Endothelial cell of umbilical vein (primary cell): ENCODE data around the gene CAMK2G. TPM values are rescaled to one million over a fixed set of nuclear protein-coding genes. Genes with fewer than 3 reads are reported as not detected.

Experiments
- BruUV-seq: library from RNA; stranded (reverse); fragments of 400-500 nt; replicated peaks from 2 replicates; lab custom pipeline; 2021; lab: Mats Ljungman, UMichigan
- CTCF ChIA-PET: fragments of 300-600, 350-600 bp; sonication (Branson Sonifier 250); formaldehyde crosslinking; loops from one replicate; lab custom pipeline; 2021; ENCODE audit warnings: antibody characterized with exemption, inconsistent platforms; lab: Charles Lee
- POLR2A ChIA-PET: fragments of 300-600, 350-600 bp; sonication (Branson Sonifier 250); formaldehyde crosslinking; loops from one replicate; lab custom pipeline; 2021; ENCODE audit warnings: antibody characterized with exemption, inconsistent platforms; lab: Charles Lee
- DNase-seq: peaks from one replicate; pipeline ENCODE4 v3.0.0-alpha.2; 2011; ENCODE audit warnings: low read depth, low spot score
- FAIRE-seq: peaks from 2 replicates; lab custom pipeline; 2011; peaks lifted over from hg19 to GRCh38; lab: Jason Lieb, UNC
- H2AFZ ChIP-seq: 2 replicates; pipeline ENCODE4 v1.6.0; 2012; ENCODE audit warnings: low read depth, low read length, control low read depth, inconsistent platforms
- H3K27ac ChIP-seq: 2 replicates; pipeline ENCODE4 v1.5.1; 2011; ENCODE audit warnings: low read depth, mild to moderate bottlenecking, control low read depth, low read length, moderate library complexity; ENCODE audit not compliant: insufficient read depth
- H3K27me3 ChIP-seq, 2 experiments: 2 replicates each; pipeline versions ENCODE4 v1.6.0 to v1.6.1; 2011; ENCODE audit warnings: low read length in 2 of 2, mixed read lengths in 1 of 2; ENCODE audit not compliant: control insufficient read depth in 2 of 2, insufficient read depth in 2 of 2
- H3K36me3 ChIP-seq, 2 experiments: 2 replicates in 1 of 2; 3 replicates in 1 of 2; pipeline ENCODE4 v1.5.1; 2011; ENCODE audit warnings: low read length in 2 of 2, mild to moderate bottlenecking in 1 of 2, moderate library complexity in 1 of 2; ENCODE audit not compliant: control insufficient read depth in 2 of 2, insufficient read depth in 2 of 2; ENCODE audit errors: extremely low read depth in 1 of 2
- H3K4me1 ChIP-seq: 3 replicates; pipeline ENCODE4 v1.5.1; 2011; ENCODE audit warnings: mild to moderate bottlenecking, low read length; ENCODE audit not compliant: control insufficient read depth, insufficient read depth; ENCODE audit errors: extremely low read depth
- H3K4me2 ChIP-seq: 2 replicates; pipeline ENCODE4 v1.6.1; 2011; ENCODE audit warnings: low read length, control low read depth, mixed read lengths; ENCODE audit not compliant: insufficient read depth
- H3K4me3 ChIP-seq, 3 experiments: fragments of 200-600 bp in 1 of 3; sonication (generic), shearing (Covaris generic) in 1 of 3; replicated peaks in 1 of 3; 2 replicates each; pipeline ENCODE4 v1.5.1; 2011 to 2016; ENCODE audit warnings: control low read depth in 3 of 3, low read length in 3 of 3, mild to moderate bottlenecking in 2 of 3, inconsistent platforms in 1 of 3, low read depth in 1 of 3, moderate library complexity in 1 of 3; ENCODE audit not compliant: insufficient read depth in 1 of 3
- H3K79me2 ChIP-seq: 2 replicates; pipeline ENCODE4 v1.6.0; 2012; ENCODE audit warnings: low read length, inconsistent platforms; ENCODE audit not compliant: control insufficient read depth, insufficient read depth
- H3K9ac ChIP-seq: replicated peaks from 2 replicates; pipeline ENCODE3; 2011; ENCODE audit warnings: low read length, control low read depth; ENCODE audit not compliant: insufficient read depth; ENCODE audit errors: extremely low read depth
- H3K9me1 ChIP-seq: replicated peaks from 3 replicates; pipeline ENCODE4 v1.6.0; 2011; ENCODE audit warnings: mild to moderate bottlenecking, low read length; ENCODE audit not compliant: control insufficient read depth, insufficient read depth; ENCODE audit errors: extremely low read depth
- H3K9me3 ChIP-seq: replicated peaks from 2 replicates; pipeline ENCODE4 v1.5.1; 2012; ENCODE audit warnings: low read length, inconsistent platforms; ENCODE audit not compliant: control insufficient read depth, insufficient read depth
- H4K20me1 ChIP-seq: replicated peaks from 2 replicates; pipeline ENCODE3; 2011; ENCODE audit warnings: mild to moderate bottlenecking, low read length; ENCODE audit not compliant: control insufficient read depth, insufficient read depth; ENCODE audit errors: extremely low read depth
- CTCF ChIP-seq, 2 donors: IDR thresholded peaks; 1 replicate in 1 of 2; 2 replicates in 1 of 2; pipeline ENCODE4 v1.5.1; 2011; ENCODE audit warnings: low read length in 2 of 2, mild to moderate bottlenecking in 2 of 2, moderate library complexity in 2 of 2, control low read depth in 1 of 2, inconsistent platforms in 1 of 2, low read depth in 1 of 2; ENCODE audit not compliant: insufficient read depth in 1 of 2; ENCODE audit errors: extremely low read depth in 1 of 2
- EZH2 ChIP-seq: IDR thresholded peaks from 2 replicates; pipeline ENCODE4 v1.6.1; 2012; ENCODE audit warnings: borderline replicate concordance, low read depth, mild to moderate bottlenecking, moderate library complexity, low read length, inconsistent platforms; ENCODE audit not compliant: severe bottlenecking
- FOS ChIP-seq: IDR thresholded peaks from 2 replicates; pipeline ENCODE4 v1.6.1; 2011; ENCODE audit warnings: mild to moderate bottlenecking, low read length, moderate library complexity, borderline replicate concordance; ENCODE audit not compliant: insufficient read depth
- GATA2 ChIP-seq: IDR thresholded peaks from 2 replicates; pipeline ENCODE4 v1.7.0; 2011; ENCODE audit warnings: low read depth, mild to moderate bottlenecking, moderate library complexity, mixed read lengths, low read length; ENCODE audit not compliant: insufficient read length, insufficient read depth
- JUN ChIP-seq: IDR thresholded peaks from 2 replicates; pipeline ENCODE4 v1.6.1; 2011; ENCODE audit warnings: borderline replicate concordance, low read depth; ENCODE audit not compliant: insufficient read length, insufficient read depth
- MAX ChIP-seq: IDR thresholded peaks from 2 replicates; pipeline ENCODE4 v1.6.1; 2011; ENCODE audit not compliant: insufficient read depth, insufficient read length
- MYC ChIP-seq: IDR thresholded peaks from one replicate; pipeline ENCODE4 v1.6.1; 2011; ENCODE audit warnings: mild to moderate bottlenecking, low read depth, low read length
- POLR2A ChIP-seq: IDR thresholded peaks from 2 replicates; pipeline ENCODE4 v1.6.1; 2012; ENCODE audit warnings: low read depth, mild to moderate bottlenecking, control low read depth, low read length
- POLR2AphosphoS5 ChIP-seq: IDR thresholded peaks from 2 replicates; pipeline ENCODE4 v1.6.1; 2012; ENCODE audit warnings: low read depth, mild to moderate bottlenecking, control low read depth, low read length, moderate library complexity; ENCODE audit not compliant: insufficient read depth
- dilution Hi-C: fragments of 300-500 bp; cut with MboI; formaldehyde crosslinking; loops from one replicate; pipeline ENCODE4 v1.15.0; 2019; ENCODE audit warnings: low sequenced_read_pairs; ENCODE audit not compliant: extremely low pct_ligation_motif_present
- intact Hi-C: fragments of 100-400 bp; cut with micrococcal nuclease; formaldehyde crosslinking; loops from one replicate; pipeline ENCODE4 v1.10.0; 2022
- polyA plus RNA-seq, 4 experiments: library from polyadenylated mRNA; depleted of rRNA in 3 of 4; stranded (reverse) in 3 of 4; unstranded in 1 of 4; fragments of >200 nt; gene quantifications; 2 replicates each; pipeline versions ENCODE4 v1.2.1 to v1.2.3, GENCODE V29; 2011 to 2012; ENCODE audit warnings: missing spikeins in 1 of 4
- total RNA-seq: library from RNA; stranded (reverse); gene quantifications from 2 replicates; pipeline ENCODE4 v1.2.3, GENCODE V29; 2021

Gene CAMK2G
- total and polyA plus RNA-seq, 2 donors (not counting 3 experiments of a cell fraction or from before 2014, with no cell fraction given), result 27.2 to 33.6 TPM

- Histone ChIP-seq H3K4me1 (peaks cover 39% of the 10 kb centered on the region), H3K9me3 (no peaks in the 10 kb centered on the region), H4K20me1 (no peaks in the 10 kb centered on the region), H3K9me1 (no peaks in the 10 kb centered on the region), H3K27me3 (no peaks in the 10 kb centered on the region), H3K79me2 (no peaks in the 10 kb centered on the region), H3K36me3 (peaks cover 6 to 8% of the 10 kb centered on the region in 2 experiments), H3K27ac (no peak overlapping the region), H2AFZ (no peak overlapping the region), H3K9ac (no peak overlapping the region), H3K4me2 (no peak overlapping the region), H3K4me3 (no peak overlapping the region)
- TF ChIP-seq FOS (no peak), MYC (no peak), POLR2A (no peak), EZH2 (no peak), JUN (no peak), MAX (no peak), GATA2 (no peak), CTCF (IDR thresholded peaks at IDR 0.05; ENCODE audit: extremely low read depth in 1 of 2, insufficient read depth in 1 of 2, low read depth in 1 of 2, low read length in 2 of 2) (no peak), POLR2AphosphoS5 (no peak)
- ChIA-PET POLR2A (no interaction called here), CTCF (interaction anchor here (0.7 to 5.8 kb wide), 8 partner anchors 9 to 61 kb away, joined by 3 to 54 read pairs (median 8); no protein-coding TSS in a partner anchor)
- dilution Hi-C loops (no loop called here), intact Hi-C loops (no loop called here)
- DNase-seq, result no peak
- no TSS peak for BruUV-seq
- FAIRE-seq, result no peak
Measured at GRCh38 chr10:73818402-73818801, 56.0 kb downstream of the CAMK2G start.
